Memory B cell (primary cell): ENCODE data around the gene TBKBP1.
"Not testable (repeated sequence)": the region's sequence is repeated elsewhere in the genome, so short reads cannot be mapped to it uniquely, and the experiment has no call there.

Experiments used
- ATAC-seq: fragments of 150-1000 bp; cut with Tn5 transposase; 2 replicates; pipeline ENCODE4 v1.10.0; 2021; ENCODE audit warnings: low read depth, mild to moderate bottlenecking, moderate library complexity
- DNase-seq, 2 donors: peaks; one replicate each; pipeline ENCODE4 v3.0.0; 2022; ENCODE audit warnings: low spot score in 2 of 2
- H3K27ac Mint-ChIP-seq: one replicate; pipeline ENCODE4 v1.8.0; 2022; ENCODE audit warnings: mild to moderate bottlenecking, moderate library complexity, mixed read lengths
- H3K27me3 Mint-ChIP-seq: one replicate; pipeline ENCODE4 v1.8.0; 2022; ENCODE audit warnings: mixed read lengths
- H3K36me3 Mint-ChIP-seq: one replicate; pipeline ENCODE4 v1.8.0; 2022; ENCODE audit warnings: mild to moderate bottlenecking, mixed read lengths
- H3K4me1 Mint-ChIP-seq: one replicate; pipeline ENCODE4 v1.8.0; 2022; ENCODE audit warnings: mixed read lengths
- H3K4me3 Mint-ChIP-seq: one replicate; pipeline ENCODE4 v1.8.0; 2022; ENCODE audit warnings: mild to moderate bottlenecking, moderate library complexity, mixed read lengths
- H3K9me3 Mint-ChIP-seq: one replicate; pipeline ENCODE4 v1.8.0; 2022; ENCODE audit warnings: mixed read lengths

Gene TBKBP1

DNA sequence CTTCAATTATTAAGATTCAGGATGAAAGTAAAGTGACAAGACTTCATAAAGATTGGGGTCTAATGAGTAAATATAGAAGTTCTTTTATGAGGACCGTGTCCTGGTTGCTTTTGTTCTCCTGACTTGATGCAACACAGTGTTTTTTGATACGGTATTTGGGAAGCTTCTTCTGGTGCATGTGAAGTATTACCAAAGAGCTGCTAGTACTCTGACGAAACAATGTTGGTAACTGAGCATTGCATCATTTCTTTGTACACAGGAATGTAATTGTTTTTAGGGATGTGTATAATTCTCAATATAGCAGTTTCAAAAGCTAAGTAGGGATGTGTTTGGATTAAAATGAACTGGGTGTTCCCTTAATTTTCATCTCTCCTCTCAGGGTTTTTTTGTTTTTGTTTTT lies 28.3 kb upstream of the TBKBP1 start:
- Mint-ChIP-seq H3K27me3 (no peaks in the 10 kb centered on the region), H3K27ac (no peak overlapping the region), H3K36me3 (peaks cover 30% of the 10 kb centered on the region), H3K4me3 (no peak overlapping the region), H3K9me3 (no peaks in the 10 kb centered on the region), H3K4me1 (peaks cover 16% of the 10 kb centered on the region)
- DNase-seq: no peak
- ATAC-seq: no peak

DNA sequence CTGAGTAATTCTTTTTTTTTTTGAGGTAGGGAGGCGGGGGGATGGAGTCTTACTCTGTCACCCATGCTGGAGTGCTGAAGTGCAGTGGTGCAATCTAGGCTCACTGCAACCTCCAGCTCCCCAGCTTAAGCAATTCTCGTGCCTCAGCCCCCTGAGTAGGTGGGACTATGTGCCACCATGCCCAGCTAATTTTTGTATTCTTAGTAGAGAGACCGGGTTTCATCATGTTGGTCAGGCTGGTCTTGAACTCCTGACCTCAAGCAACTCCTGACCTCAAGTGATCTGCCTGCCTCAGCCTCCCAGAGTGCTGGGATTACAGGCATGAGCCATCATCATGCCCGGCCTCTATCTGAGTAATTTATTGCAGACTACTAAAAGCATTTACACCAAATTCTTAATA lies 24.9 kb upstream of the TBKBP1 start:
- no peak for ATAC-seq
- Mint-ChIP-seq H3K36me3 (peaks cover 35% of the 10 kb centered on the region), H3K27me3 (no peaks in the 10 kb centered on the region), H3K27ac (no peak overlapping the region), H3K4me3 (no peak overlapping the region), H3K4me1 (peaks cover 11% of the 10 kb centered on the region), H3K9me3 (no peaks in the 10 kb centered on the region)
- DNase-seq: no peak

DNA sequence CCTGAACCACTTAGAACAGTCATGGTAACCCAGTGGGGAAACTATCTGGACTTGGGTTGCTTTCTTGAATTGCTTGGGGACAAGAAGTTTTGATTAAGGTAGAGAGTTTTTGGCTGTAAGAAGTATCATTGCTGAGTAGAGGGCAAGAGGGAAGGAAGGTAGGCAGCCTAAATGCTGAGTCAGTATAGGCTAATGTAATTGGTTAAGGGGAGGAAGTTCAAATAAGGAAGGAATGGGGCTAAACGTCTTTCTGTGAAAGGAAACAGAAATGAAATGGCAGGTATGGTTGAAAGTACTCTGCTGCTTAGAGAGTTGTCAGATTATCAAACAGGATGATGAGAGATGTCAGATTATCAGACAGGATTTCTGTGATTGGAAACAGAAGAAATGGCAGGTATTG lies 23.9 kb upstream of the TBKBP1 start:
- no peaks in the 10 kb centered on the region for H3K27me3 Mint-ChIP-seq
- peak; percentile 78 for ATAC-seq
- peaks cover 7% of the 10 kb centered on the region for H3K4me1 Mint-ChIP-seq
- peak overlapping the region; percentile 10 for H3K27ac Mint-ChIP-seq
- H3K36me3 Mint-ChIP-seq: peaks cover 39% of the 10 kb centered on the region
- DNase-seq: no peak
- H3K4me3 Mint-ChIP-seq: peak overlapping the region; percentile 7
- H3K9me3 Mint-ChIP-seq: no peaks in the 10 kb centered on the region

DNA sequence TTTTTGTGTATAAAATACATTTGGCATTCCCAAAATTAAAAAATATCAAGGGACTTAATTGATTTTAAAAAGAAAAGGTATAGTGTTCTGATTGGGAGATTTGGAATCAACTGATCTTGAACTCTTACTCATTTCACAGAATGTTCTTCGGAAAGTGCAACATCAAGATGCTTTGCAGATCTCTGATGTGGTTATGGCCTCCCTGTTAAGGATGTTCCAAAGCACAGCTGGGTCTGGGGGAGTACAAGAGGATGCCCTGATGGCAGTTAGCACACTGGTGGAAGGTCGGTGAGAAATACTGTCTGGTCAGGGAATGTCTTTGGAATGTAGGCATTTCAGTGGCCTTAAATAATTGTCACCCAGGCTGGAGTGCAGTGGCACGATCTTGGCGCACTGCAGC lies 19.5 kb upstream of the TBKBP1 start:
- ATAC-seq: no peak
- Mint-ChIP-seq H3K27me3 (no peaks in the 10 kb centered on the region), H3K9me3 (no peaks in the 10 kb centered on the region), H3K27ac (peak overlapping the region; percentile 20), H3K4me3 (no peak overlapping the region), H3K4me1 (peaks cover 4% of the 10 kb centered on the region), H3K36me3 (peaks cover 40% of the 10 kb centered on the region)
- no peak for DNase-seq

DNA sequence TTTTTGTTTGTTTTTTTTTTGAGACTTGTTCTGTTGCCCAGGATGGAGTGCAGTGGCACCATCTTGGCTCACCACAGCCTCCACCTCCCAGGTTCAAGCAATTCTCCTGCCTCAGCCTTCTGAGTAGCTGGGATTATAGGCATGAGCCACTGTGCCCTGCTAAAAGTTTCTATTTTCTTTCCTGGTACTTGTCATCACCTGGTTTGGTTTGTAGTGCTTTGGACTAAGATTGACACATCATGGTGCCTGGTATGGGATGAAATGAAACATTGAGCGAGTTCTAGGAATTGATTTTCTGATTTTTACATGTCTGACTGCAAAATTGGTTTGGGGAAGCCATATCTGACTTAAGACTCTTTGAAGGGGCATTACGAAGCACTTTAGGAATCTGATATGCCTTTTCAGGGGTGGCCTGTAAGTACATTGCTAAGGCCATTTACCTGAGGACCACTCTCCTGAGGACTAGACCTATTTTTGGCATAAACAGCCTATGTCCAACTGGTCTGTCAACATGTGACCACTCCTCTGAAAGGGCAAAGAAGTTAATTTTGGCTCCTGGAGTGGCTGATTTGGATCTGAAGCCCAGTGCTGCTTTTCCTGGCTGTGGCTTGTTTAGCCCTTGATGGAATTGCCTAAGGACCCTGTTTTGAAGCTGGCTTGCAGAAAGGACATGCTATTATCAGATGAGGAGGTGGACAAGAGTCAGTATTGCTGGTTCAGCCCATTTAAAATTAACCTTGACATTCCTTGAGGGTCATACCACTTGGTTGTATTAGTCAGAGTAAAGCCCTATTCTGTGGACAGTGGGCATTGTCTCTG lies 18.4 kb upstream of the TBKBP1 start:
- H3K9me3 Mint-ChIP-seq: no peaks in the 10 kb centered on the region
- no peaks in the 10 kb centered on the region for H3K27me3 Mint-ChIP-seq
- H3K27ac Mint-ChIP-seq: no peak overlapping the region
- H3K4me3 Mint-ChIP-seq: no peak overlapping the region
- ATAC-seq (no peak), DNase-seq (no peak)
- peaks cover 2% of the 10 kb centered on the region for H3K4me1 Mint-ChIP-seq
- peaks cover 39% of the 10 kb centered on the region for H3K36me3 Mint-ChIP-seq

DNA sequence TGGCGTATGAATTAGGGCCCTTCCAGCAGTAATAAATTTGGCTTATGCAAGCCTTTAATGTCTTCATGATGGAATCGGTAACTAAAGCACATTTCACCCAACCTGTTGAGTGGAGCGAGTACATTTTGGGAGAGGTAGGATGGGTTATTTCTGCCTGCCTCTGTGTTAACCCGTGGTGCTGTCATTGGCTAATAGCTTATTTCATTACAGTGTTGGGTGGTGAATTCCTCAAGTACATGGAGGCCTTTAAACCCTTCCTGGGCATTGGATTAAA lies 17.8 kb upstream of the TBKBP1 start:
- DNase-seq: no peak
- Mint-ChIP-seq H3K27me3 (no peaks in the 10 kb centered on the region), H3K36me3 (peaks cover 42% of the 10 kb centered on the region), H3K27ac (no peak overlapping the region), H3K9me3 (no peaks in the 10 kb centered on the region), H3K4me1 (peaks cover 2% of the 10 kb centered on the region), H3K4me3 (no peak overlapping the region)
- ATAC-seq: no peak

DNA sequence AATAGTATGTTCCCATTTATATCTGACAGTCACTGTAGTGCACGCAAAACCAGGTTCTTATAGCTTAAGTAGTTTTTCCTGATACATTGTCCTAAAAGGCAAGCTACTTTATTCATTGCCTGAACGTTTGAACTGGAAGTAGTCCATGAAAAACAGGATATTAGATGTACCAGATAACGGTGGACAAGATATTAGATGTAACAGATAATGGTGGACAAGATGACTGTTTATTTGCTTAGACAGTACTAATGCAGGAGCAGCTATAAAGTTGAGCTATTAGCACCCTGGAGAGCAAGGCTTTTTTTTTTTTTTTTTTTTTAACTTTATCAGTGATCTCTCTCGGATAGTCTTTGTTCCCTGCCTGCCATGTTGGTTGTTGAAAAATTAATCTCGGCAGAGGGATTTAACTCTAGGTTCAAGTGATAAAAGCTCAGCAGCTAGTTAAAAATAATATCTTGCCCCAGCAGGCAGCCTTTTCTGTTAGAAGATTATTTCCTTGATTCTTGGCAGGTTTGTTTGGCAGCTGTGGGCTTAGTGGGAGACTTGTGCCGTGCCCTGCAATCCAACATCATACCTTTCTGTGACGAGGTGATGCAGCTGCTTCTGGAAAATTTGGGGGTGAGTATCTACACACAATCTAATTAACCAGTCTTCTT lies 17.3 kb upstream of the TBKBP1 start:
- DNase-seq (no peak), ATAC-seq (no peak)
- H3K36me3 Mint-ChIP-seq: peaks cover 42% of the 10 kb centered on the region
- H3K27me3 Mint-ChIP-seq: no peaks in the 10 kb centered on the region
- H3K4me1 Mint-ChIP-seq: peaks cover 2% of the 10 kb centered on the region
- H3K9me3 Mint-ChIP-seq: no peaks in the 10 kb centered on the region
- H3K27ac Mint-ChIP-seq: no peak overlapping the region
- H3K4me3 Mint-ChIP-seq: no peak overlapping the region

DNA sequence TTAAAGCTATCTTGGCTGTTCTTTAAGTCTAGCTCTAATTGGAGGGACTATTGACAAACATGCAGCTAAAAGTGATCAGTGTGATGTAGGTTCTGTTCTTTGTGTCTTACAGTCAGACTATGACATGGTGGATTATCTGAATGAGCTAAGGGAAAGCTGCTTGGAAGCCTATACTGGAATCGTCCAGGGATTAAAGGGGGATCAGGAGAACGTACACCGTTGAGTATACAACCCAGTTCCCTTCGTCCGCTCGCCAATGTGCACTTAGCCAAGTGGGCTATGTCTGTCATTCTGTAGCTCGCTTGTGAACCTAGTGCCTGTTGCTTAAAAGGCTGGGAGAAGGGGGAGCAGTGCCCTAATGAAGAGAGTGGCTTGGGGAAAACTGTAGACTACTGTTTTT lies 15.8 kb upstream of the TBKBP1 start:
- Mint-ChIP-seq H3K27ac (no peak overlapping the region), H3K4me1 (peaks cover 2% of the 10 kb centered on the region)

DNA sequence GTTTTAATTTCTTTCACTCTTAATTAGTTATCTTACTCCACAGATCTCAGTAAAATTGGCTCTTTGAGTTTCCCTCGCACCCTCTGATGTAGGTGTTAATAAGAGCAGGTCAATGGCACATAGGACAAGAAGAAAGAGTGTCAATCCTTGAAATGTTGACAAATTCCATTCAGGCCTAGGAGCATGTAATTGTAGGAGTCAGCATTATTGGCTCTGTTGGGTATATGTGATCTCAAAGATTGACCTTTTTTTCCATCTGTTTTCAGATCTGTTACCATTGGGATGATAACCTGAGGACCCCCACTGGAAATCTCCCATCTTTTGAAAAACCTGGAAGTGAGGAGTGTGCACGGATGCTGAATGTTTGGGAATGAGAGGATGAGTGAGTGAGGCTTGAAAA lies 11.8 kb upstream of the TBKBP1 start:
- Mint-ChIP-seq H3K27me3 (no peaks in the 10 kb centered on the region), H3K36me3 (peaks cover 39% of the 10 kb centered on the region), H3K4me1 (peaks cover 4% of the 10 kb centered on the region), H3K9me3 (no peaks in the 10 kb centered on the region), H3K27ac (no peak overlapping the region), H3K4me3 (no peak overlapping the region)
- DNase-seq (no peak), ATAC-seq (no peak)

More for the DNA sequence above, 15.8 kb upstream of the TBKBP1 start:
- DNase-seq (no peak), ATAC-seq (no peak)
- Mint-ChIP-seq H3K27me3 (no peaks in the 10 kb centered on the region), H3K9me3 (no peaks in the 10 kb centered on the region), H3K36me3 (peaks cover 51% of the 10 kb centered on the region), H3K4me3 (no peak overlapping the region)

DNA sequence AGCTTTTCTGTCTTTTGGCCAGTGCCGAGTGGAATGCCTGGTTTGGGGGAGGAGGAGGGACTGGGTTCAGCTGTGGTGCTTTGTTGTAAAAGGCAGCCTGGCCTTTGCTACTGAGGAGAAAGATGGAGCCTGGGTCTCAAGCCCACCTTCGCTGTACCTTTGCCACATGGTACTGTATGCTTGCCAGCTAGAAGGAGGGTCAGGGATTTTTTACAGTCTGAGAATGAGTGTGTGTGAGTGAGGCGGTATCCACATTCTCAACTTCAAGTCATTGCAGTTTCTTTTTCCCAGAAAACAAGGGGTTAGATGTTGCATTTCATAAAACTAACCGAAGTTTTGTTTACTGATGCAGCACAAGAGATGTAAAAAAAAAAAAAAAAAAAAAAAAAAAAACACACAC lies 11.2 kb upstream of the TBKBP1 start:
- not testable (repeated sequence) for DNase-seq, H3K27ac Mint-ChIP-seq, H3K4me3 Mint-ChIP-seq, H3K4me1 Mint-ChIP-seq, ATAC-seq, H3K27me3 Mint-ChIP-seq, H3K9me3 Mint-ChIP-seq
- peaks cover 35% of the 10 kb centered on the region for H3K36me3 Mint-ChIP-seq

DNA sequence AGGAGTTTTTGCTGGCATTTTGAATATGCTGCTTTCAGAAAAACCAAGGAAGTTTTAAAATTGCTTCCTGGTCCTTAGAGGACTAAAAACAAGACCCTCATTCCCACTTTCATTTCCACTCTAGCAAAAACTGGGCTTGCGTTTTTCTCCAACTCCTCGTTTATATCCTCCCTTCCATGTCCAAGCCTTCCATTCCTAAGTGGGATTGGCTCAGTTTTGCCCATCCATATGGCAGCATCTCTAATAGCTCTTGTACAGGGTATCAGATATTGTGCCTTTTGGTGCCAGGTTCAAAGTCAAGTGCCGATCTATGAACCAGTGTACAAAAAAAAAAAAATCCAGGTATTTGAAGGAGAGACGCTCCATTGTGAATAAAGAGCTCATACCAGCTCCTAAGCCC lies 9.9 kb upstream of the TBKBP1 start:
- no peak for DNase-seq
- Mint-ChIP-seq H3K9me3 (no peaks in the 10 kb centered on the region), H3K27ac (peak overlapping the region; percentile 74), H3K36me3 (peaks cover 30% of the 10 kb centered on the region), H3K4me1 (peaks cover 4% of the 10 kb centered on the region), H3K4me3 (no peak overlapping the region), H3K27me3 (no peaks in the 10 kb centered on the region)
- no peak for ATAC-seq

DNA sequence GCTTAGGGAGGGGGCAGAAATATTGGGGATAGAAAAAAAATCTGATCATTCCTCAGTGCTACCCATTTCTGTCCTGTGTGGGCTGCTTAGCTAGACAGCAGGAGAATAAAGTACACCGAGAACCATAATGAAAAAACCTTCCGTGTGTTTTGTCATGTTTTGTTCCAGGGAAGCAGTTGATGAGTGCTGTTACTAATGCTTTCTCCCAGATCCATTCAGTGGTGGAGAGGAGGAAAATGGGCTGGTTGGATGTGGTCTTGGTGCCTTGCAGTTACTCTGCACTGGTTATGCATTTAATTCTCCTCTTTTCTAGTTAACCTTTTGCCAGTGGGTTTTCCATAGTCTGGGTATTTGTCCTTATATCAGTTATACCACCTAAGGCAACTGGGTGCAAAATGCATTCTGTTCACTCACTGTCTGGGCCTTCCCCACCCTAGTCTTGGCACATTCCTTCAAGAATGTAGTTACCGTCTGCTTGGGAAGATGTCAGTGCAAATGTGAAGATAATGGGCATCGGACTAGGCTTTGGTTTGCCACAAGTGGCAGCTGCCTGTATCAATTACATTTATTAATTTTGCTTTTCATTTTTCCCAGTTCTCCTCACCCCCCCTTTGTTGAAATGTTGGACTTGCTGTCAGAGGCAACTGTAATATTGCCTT lies 9.3 kb upstream of the TBKBP1 start:
- peaks cover 4% of the 10 kb centered on the region for H3K4me1 Mint-ChIP-seq
- no peak for ATAC-seq
- DNase-seq: no peak
- H3K36me3 Mint-ChIP-seq: peaks cover 30% of the 10 kb centered on the region
- H3K4me3 Mint-ChIP-seq: no peak overlapping the region
- H3K9me3 Mint-ChIP-seq: no peaks in the 10 kb centered on the region
- no peak overlapping the region for H3K27ac Mint-ChIP-seq
- no peaks in the 10 kb centered on the region for H3K27me3 Mint-ChIP-seq

DNA sequence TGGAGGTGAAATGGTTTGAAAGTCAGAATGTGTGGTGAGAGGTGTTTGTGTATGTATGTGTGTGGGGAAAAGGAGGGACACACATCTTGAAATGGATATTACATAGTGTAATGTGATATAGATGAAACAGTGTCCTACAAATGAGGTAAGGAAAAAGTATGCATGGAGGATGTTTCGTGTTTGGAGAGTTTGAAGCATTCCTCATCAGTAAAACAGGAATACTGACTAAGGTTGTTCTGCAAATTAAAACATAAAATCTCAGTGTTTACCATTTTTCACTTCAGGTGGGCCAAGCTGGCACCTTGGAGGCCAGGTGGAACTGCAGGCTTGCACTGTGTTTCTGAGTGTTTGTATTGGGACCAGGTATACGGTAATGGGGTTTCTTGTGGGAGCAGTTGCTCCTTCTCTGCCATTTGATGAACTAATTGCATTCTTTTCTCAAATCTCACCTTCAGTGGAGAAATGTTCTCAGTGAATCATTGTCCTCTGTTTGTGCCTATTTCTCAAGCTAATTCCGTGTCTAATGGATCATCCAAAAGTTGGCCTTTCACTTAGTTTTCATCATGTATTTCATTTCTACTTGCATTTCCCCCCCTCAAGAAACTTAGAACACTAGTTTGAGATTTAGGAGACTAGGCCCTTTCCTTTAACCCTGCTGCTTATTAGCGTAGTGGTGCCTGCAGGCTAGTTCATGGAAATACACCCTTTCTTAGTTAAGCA lies 8.2 kb upstream of the TBKBP1 start:
- H3K27ac Mint-ChIP-seq: no peak overlapping the region
- H3K9me3 Mint-ChIP-seq: no peaks in the 10 kb centered on the region
- DNase-seq: no peak
- H3K36me3 Mint-ChIP-seq: peaks cover 24% of the 10 kb centered on the region
- no peaks in the 10 kb centered on the region for H3K27me3 Mint-ChIP-seq
- ATAC-seq: no peak
- H3K4me3 Mint-ChIP-seq: no peak overlapping the region
- H3K4me1 Mint-ChIP-seq: peaks cover 2% of the 10 kb centered on the region

DNA sequence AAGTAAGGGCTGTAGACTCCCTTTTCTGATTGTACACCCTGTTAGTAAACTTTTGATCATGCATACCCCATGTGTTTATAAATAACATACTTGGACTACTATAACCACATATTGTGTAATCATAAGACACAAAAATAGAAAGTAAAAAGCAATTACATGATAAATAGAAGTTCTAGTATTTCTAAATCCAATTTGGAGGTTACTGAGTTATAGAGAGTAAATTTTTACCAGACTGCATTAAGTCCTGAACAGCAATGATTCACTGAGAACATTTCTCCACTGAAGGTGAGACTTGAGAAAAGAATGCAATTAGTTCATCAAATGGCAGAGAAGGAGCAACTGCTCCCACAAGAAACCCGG lies 7.7 kb upstream of the TBKBP1 start:
- peaks cover 22% of the 10 kb centered on the region for H3K36me3 Mint-ChIP-seq
- H3K9me3 Mint-ChIP-seq: no peaks in the 10 kb centered on the region
- no peaks in the 10 kb centered on the region for H3K27me3 Mint-ChIP-seq
- no peak overlapping the region for H3K27ac Mint-ChIP-seq
- no peak for DNase-seq
- H3K4me1 Mint-ChIP-seq: peaks cover 2% of the 10 kb centered on the region
- no peak overlapping the region for H3K4me3 Mint-ChIP-seq
- ATAC-seq: no peak
